HG02571 (cell line): Measurements from ENCODE around the gene SLC6A20.

Source experiments
- ATAC-seq: cut with Tn5 transposase; IDR thresholded peaks from one replicate; pipeline ENCODE4 v1.9.1; 2021; ENCODE audit warnings: mild to moderate bottlenecking, moderate library complexity; ENCODE audit not compliant: unreplicated experiment

SLC6A20 gene, protein sequence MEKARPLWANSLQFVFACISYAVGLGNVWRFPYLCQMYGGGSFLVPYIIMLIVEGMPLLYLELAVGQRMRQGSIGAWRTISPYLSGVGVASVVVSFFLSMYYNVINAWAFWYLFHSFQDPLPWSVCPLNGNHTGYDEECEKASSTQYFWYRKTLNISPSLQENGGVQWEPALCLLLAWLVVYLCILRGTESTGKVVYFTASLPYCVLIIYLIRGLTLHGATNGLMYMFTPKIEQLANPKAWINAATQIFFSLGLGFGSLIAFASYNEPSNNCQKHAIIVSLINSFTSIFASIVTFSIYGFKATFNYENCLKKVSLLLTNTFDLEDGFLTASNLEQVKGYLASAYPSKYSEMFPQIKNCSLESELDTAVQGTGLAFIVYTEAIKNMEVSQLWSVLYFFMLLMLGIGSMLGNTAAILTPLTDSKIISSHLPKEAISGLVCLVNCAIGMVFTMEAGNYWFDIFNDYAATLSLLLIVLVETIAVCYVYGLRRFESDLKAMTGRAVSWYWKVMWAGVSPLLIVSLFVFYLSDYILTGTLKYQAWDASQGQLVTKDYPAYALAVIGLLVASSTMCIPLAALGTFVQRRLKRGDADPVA

DNA sequence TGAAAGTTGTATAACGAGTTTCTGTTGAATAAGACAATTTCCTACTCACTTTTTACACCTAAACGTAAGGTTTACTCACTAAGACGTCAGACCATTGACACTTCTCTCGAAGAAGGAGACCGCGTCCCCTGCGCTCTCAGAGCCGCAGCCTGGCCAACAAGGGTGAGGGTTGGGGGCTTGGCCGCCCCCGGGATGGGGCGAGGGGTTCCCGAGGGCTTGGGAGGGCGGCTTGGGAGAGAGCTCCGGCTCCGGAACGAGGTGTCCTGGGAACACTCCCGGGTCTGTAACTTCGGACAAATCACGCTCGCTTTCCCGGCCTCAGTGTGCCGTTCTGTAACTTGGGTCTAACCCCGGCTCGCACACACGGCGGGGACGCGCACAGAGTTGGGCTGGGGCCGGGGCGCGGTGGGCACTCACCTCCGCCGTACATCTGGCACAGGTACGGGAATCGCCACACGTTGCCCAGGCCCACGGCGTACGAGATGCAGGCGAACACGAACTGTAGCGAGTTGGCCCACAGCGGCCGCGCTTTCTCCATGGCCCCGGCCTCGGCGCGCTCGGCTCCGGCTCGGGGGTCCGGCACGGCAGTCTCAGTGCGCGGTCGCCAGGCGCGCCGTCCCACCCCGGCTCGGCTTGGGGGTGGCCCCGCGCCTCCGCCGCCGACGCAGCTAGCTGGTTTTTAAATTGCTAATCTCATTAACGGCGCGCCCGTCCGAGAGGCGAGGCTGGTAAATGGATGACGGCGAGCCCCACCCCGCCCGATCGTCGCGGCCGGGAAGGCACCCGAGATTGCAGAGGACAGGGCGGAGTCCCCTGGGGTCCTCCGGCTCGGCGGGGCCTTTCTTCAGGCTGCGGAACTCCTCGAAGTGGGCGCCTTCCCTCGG, at the start of gene SLC6A20:
SLC6A20 (minus strand) TSS at position 655 of the 884 bp plus-strand sequence; CDS start at position 538, 117 bp downstream.
- ATAC-seq = no peak

DNA sequence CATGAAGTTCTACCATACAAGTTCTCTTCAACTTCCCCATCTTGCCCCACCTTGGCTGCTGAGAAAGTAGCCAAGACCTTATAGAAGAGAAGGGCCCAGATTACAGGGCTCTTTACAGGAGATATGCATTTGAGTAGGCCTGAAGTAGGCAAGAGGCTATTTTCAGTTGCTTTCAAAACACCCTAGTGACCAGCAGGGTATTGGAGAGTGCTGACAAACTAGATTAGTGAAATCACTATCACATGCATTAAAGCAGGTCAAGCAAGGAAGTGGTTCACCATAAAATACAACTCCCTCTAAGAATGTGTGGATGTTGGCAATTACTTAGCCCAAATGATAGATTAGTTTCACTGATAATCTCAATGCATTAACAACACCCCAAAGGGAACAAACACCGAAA, 48.3 kb upstream of the SLC6A20 start:
- no peak for ATAC-seq

DNA sequence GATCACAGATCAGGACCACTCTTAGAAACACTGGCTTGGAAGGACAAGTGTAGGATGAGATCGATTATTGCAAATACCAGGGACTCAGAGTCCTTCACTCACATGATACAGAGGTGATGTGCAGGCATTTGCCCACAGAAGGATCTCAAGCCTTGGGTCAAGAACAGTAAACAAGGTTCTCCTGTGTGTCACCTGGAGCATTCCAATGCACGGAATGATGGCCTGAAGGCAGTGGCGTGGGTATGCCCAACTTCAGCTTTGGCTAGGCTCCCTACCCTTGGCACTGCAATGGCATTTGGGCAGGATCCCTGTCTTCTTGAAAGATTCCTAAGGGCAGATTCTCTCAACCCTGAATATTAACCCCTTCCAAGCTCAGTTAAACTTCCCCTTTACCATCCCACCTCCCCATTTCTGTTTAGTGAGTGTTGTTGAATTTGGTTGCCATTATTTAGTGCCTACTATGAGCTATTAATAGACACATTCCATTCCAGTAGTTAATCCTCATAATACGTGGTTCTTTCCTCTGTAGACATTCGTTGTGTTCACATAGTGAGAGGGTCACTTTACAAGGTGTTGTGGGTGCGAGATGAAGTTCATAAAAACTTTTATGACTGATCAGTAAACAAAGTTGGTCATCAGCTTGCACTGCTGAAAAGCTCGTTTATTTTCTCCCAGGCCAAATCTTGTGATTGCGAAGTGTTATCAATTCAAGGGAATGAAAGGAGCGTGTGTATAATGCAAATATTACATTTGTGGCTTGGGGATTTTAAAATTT, 46.7 kb upstream of the SLC6A20 start:
- ATAC-seq = no peak

DNA sequence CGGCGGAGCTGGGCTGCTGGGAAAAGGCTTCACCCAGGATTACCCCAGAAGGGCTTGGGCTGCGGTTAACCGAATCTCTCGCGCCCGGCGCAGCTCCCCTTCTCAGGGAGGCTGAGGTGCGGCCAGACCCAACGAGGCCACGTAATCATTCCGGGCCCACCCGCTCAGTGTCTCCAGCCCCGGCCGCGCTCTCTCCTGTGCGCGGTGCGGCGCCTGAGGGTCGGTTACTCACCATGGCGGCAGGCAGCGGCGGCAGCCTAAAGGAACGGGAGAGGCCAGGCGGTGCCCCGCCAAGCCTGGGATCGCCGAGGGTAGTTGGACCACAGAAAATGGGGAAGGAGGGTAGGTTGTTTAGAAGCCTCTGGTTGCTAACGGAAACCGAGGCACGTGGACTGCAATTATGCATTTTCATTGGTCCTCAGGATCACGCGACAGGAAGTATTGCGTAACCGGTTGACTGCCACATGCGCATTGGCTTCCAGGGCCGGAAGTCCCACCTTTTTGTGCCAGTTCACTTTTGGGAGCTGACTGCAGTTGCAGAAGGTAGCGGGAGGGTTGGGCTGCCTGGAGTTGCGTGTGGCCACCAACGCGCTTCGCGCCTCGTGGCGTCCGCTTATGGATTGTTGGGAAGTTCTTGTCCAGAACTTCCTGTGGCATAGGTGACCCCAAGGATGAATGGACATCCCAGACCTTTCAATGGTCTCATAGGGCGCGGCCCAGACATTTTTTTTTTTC, 45.6 kb upstream of the SLC6A20 start, which contains the start of gene LZTFL1:
LZTFL1 (minus strand) TSS at position 363 of the 735 bp plus-strand sequence; CDS start at position 235, 128 bp downstream.
- peak; percentile 93 for ATAC-seq

DNA sequence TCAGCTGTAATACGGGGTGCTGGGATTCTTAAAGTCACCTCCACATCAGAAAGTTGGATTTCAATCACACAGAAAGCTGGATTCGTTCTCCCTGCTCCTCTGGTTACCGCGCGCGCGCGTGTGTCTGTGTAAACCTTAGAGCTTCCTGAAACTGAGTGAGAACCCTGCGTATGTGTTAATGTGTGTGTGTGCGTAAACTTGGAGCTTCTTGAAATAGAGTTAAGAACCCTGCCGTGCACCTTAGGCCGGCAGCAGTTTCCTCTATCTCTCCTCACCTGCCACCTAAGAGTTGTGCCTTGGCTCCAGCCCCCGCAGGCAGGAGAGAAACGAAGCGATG, 45.1 kb upstream of the SLC6A20 start:
- ATAC-seq = peak; percentile 15

DNA sequence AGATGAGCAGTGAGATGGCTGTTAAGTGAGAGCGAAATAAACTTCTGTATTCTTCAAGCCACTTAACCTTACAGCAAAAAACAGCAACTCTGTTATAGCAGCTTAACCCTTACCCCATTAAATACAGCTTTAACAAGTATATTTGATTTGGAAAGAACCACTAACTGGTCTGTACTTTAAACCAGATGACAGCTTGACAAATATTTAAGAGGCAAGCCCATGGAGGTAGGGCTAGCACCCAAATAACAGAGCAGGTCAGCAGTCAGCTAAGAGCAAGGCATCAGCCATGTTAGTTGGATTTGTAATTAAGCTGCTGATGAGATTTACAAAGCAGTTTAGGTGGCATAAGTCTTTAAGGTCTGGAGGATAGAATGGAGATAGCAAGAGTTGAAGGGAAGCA, 42.1 kb upstream of the SLC6A20 start:
- ATAC-seq = no peak

DNA sequence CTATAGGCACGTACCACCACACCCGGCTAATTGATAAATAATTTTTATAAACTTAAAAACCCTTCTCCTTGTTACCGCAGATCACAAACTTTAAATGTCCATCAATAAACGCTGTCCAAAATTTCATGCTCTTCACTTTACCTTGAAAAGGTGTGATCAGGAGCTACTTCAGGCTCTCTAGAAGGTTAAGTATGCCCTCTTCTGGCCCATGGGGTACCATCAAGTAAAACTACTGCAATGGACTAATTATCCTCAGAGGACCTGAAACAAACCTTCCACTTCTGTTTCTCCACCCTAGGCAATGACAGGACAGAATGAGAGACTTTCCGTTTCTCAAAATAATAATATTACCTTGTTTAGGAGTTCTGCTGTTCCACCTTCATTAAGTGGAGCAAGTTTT, 36.4 kb upstream of the SLC6A20 start:
- no peak for ATAC-seq

DNA sequence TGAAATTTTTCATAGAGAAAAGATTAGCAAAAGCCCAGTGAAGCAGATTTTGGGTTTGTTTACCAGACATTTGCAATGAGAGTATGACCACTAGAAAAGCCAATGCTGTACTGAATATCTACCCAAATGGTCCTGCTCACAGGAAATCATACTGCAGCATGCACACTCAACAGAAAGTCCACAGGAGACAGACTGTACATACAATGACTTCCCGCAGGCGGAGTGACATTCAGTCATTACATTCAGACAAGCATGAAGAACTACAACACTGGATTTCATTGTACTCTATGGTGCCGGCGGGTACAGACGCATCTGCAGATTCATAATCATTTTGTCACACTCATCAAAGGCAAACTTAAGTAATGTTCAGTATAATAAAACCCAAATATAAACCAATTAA, 33.8 kb upstream of the SLC6A20 start:
- ATAC-seq = no peak

DNA sequence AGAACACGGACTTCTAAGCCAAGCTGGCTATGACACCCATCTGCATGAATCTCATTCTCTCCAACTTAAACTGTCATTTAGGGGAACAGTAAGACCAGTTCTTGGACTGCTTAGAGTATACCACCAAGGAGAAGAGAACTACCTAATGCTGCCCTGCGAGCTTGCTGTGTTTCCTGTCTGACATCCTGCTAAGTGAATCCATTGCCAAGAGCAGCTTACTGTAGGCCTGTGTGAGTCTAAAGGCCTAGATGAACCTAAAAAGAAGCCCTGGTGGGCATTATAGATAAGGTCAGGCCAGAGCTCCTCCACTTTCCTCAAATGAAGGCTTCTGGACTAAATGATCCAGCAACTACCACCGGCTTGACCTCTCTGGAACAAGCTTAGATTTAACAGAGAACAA, 30.6 kb upstream of the SLC6A20 start:
- no peak for ATAC-seq

DNA sequence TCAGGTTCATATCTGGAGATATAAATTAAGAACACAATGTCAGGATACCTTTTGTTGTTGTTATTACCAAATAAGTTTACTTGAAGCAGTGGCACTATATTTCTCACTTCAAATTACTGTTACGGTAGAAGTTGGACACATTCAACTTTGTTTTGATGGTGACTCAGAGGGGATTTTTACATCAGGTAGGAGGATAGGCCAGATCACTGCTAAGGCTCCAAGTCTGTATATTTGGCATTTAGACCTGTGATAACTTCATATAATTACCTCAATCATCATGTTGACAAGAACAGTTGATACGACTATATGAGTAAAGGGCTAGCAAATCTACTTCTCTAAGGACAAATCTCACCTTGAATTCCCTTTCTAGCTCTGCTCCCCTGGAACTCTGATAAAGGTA, 30.0 kb upstream of the SLC6A20 start:
- ATAC-seq = no peak

DNA sequence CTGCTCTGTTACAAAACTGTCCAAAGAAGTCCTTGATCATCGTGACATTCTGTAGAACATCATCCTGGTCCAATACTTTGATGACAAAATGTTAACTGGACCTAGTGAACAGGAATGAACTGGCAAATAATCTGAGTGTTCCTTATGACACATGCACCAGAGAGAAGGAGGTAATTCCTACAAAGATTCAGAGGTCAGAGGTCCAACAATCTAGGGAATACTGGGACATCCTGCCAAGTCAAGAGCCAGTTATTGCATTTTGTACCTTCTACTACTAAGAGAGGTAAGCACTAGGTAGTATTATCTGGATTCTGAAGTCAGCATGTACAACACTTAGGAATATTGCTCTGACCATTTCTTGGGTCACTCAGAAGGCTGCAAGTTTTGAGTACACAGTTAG, 24.8 kb upstream of the SLC6A20 start:
- ATAC-seq = no peak

DNA sequence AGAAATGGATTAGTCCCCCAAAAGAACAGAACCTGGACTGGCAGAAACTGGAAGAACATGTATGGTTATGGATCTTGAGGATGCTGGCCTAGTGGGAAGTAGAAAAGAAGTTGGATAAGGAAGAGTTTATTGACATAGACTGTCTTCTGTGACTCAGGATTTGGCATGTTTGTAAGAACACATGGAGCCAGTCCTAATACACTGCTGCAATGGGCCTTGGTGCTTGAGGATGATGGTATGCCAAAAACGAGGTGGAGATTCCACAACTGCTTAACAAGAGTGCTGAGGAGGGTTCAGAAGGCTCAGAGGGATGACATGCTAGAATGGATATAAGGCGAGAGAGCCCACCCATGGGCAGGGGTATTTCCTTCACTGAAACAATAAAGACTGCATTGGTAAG, 23.2 kb upstream of the SLC6A20 start:
- no peak for ATAC-seq

DNA sequence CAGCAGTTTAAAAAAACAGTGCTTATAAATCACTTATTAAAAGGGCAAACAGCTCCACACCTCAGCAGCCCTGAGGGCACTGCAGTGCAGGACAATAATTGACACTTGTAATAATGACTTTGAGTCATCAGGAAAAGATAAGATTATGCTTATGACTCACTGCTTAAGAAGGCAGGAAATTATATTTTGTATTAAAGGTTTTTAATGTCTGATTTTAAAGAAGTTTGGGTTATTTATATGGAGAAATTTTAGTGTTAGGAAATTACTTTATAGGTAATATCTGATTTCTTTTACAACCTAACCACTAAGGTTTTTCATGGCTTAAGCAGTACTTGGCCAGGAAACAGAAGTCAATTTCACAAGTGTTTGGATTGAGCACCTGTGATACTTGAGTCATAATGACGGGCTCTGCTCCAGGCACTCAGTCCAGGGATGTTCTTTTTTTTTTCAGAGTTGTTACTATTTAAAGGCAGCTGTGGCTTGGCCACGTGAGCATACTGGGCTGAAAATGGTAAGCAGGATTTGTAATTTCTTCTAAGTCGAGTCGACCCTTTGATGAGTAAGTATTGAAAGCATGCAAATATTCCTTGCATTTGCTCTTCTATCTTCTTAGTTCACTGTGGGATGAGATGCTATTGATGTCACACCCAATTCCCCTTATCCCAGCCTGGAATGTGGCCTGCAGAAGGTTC, 21.6 kb upstream of the SLC6A20 start:
- no peak for ATAC-seq

DNA sequence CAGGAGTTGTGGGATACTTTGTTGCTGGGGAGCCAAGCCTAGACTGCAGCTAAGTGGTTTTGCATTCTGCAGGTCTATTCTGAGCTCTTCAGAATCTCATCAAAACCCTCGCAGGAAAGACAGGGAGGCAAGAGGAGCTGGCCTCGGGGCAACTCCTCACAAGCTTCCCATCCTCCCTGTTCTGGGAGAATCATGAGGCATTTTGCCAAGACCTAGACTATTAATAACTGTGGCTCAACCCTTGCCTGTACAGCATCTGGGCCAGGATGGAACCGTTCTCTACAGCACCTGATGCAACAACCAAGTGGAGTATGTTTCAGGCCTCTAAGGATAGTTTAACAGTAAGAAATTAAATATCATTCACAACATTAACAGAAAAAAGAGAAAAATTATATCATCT, 20.2 kb upstream of the SLC6A20 start:
- ATAC-seq = no peak

DNA sequence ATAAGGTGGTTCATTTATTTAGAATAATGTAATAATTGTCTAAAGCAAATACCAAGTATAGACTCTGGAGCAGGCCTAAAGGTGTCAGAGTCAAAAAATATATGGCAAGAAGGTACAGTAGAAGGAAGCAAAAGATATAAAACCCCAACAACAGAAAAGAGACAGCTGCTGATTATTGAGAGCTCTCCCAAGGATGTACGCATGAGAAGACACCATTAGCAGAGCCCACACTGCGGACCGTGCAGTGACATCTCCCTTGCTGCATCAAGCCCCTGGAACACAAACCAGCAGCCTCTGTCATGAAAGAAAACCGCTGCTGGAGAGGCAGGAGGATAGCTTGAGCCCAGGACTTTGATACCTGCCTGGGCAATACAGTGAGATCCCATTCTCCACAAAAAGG, 18.0 kb upstream of the SLC6A20 start:
- no peak for ATAC-seq

DNA sequence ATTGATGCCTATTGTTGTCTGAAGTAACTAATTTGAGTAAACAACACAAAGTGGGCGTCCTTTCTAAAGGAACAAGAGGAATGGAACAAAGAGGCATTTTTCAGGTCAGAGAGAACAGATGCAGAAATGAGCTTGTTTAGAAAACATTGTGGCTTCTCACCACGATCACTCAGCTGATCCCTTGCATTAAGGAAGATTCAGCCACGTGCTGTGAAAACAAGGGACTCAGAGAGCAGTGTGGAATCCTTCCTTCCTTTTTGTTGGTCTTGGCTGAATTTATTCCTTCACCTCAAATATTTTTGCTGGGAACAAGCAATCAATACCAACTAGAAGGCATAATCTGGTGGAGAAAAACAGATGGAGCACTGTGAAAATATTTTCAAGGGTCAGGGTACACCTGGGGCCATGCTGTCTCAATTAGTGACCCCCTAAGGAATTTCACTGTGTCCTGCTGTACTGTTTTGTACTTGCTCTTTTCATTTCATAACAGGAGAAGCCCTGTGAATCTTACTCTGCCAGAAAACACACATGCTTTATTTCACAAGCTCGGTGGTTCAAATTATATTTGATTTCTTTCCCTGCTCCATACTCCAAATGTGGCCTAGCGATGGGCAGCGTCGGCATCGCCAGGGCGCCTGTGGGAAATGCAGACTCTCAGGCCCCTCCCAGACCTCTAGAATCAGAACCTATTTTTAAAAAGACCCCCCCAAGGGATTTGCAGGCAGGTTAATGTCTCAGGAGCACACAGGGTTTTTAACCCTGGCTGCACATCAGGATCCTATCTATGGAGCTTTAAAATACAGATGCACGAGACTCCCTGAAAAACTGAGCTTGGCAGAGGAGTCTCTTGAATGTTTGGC, 11.6 kb upstream of the SLC6A20 start:
- ATAC-seq = no peak

DNA sequence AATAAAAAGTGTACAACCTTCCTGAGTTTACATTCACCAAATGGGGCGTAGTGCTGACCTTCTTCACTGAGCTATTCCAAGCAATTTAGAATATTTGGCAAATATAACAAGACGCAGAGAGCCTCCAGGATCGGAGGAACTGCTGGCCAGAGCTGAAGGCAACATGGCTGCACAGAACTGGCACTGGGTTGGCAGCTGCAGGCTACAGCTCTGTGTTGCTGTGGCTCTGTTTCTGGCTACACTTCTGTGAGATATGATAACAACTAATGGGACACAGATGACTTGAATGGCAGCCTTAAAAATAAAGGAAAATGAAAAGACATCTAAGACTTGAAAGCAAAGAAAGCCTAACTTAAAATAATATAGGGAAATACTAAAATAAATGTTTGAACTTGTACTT, 10.8 kb upstream of the SLC6A20 start:
- no peak for ATAC-seq

DNA sequence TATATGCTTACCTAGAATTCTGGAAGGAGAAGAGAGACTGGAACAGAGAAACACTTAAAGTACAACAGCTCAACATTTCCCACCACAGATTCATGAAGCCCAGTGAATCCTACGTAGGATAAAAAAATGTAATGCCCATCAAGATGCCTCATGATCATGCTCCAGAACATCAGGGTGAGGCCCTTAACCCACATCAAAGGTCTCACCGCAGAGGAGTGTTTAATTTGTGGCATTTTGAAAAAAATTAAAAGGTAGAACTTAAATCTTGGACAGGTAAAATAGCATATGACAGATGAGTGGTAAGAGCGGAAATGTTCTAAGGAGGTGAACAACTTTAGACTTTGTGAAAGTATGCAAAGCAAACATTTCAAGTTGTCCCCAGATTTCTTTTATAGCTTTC, 9.7 kb upstream of the SLC6A20 start:
- no peak for ATAC-seq
